Measurements from ENCODE around the gene NMD3.

NMD3 gene

DNA sequence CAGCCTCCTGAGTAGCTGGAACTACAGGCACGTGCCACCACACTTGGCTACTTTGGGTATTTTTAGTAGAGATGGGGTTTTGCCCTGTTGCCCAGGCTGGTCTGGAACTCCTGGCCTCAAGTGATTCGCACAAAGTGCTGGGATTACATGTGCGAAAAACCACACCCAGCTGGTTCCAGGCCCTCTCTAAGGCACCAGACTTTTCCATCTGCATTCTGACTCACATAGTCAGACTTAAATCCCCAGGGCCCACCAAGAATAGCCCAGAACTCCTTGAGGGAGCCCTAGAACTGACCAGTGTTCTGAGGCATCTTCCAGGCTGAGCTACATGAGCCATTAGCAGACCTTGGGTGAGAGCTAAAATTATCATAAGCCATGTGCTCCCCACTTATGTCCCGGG is 68.1 kb downstream of the NMD3 start:
- DNase-seq: no peak

DNA sequence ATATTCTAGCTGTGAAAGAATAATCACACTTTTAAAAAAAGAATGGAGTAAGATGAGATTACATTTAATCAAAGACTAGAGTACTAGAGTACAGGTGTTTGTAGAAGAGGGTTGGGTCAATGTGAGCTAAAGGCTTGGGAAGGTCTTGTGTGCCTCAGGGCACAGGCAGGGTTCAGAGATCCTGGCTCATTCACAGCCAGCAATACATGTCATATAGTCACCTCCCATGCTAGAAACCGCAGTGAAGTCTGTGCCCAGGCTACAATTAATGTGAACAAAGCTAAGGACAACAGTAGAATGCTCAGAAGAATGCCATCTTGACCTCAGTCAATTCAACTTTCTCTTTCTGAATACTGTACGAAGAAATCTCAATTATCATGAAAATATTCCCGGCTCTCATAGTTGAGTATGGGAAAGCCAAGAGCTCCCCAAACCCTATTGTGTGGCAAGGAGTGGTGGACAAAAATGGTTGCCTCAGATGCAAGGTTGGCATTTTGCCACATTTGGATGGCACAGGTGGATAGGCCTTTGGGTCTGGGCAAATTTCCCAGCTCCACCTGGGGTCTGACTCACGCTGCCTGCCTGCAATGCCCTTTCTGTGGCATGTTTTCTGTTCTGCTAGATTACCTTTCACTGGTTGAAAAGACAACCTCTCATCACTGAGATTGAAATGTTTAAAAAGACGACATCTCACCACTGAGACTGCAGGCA is 70.2 kb downstream of the NMD3 start:
- no peak for DNase-seq

DNA sequence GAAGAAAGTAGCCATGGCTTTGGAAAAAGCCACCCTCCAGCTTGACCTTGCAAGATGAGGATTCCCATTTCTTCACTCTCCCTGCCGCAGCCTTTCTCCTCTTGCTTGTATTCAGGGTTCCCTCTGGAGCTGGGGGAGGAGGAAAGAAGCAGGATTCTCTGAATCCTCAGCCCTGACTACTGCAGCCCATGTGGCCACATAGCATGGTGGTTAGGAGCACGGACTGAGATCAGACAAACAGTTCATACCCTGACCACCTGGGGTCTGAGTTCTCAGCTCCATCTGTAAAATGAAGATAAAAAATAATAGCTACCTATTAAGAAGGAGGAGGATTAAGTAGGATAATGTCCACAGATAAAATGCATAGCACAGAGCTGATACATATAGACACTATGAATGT is 72.3 kb downstream of the NMD3 start:
- DNase-seq: no peak

DNA sequence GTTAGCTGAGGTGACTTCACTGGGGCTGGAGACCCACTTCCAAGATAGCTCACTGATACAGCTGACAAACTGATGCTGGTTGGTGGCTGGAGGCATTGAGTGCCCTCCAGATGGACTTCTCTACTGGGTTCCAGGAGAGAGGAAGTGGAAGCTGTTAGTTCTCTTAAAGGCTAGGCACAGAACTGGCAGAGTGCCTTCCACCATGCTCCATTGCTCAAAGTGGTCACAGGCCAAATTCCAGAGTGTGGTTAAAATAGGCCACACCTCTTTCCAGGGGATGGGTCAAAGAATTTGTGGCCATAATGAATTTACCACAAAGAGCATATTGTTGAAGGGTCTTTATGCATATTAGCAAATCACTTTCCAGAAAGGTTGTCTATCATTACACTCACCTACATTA is 74.2 kb downstream of the NMD3 start:
- peak; percentile 20 for DNase-seq

DNA sequence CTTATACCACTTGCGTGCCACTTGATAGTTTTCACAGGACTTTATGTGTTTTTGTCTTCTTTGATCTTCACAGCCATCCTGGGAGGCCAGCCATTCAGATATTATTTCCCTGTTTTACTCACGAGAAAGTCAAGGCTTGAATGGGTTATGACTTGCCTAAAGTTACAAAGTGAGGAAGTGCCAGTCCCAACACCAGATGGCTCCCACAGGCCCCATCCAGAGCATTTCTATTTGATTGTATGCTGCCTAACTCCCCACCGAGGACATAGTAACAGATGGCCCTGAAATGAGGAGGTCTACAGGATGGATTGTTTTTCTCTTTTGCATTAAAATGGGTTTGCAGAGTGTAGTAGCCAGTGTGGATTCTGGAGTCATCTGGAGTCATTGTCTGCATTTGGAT is 75.7 kb downstream of the NMD3 start:
- peak; percentile 94 for DNase-seq
